GM19351 (cell line): ENCODE results near the gene ANXA11.

ENCODE experiments used
- ATAC-seq: cut with Tn5 transposase; IDR thresholded peaks from one replicate; pipeline ENCODE4 v1.9.1; 2021; ENCODE audit warnings: mild to moderate bottlenecking, moderate library complexity; ENCODE audit not compliant: unreplicated experiment

The ANXA11 gene

DNA sequence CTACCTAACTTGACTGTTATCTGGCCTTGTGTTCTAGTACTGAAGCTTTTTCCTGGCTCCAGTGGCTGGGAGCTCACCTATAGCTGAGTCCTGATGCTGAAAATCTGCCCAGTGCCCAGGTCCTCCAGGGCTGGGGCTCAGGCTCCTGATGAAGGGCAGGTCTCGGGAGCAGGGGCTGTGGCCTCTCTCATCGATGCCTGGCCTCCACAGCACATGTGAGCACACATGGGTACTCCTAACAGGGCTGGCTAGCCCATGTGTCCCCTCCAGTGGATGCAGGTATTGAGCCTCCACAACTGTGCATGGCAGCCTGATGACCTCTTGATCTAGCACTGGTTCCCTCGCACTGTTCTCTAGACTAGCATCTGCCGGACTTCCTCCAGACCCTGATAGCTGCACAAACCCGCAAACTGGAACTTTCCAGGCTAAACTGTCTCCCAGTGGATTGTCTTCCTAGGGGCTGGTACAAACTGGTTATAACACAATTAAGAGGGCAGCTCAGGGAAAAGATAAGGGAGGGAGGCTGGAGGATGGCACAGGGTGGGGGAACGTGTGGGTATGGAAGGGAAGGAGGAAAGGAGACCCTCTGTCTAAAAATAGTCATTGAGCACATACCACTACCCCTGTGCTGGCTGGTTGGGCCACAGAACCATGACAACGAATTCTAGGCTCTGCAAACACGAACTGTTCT lies 37.7 kb downstream of the ANXA11 start:
- no peak for ATAC-seq

DNA sequence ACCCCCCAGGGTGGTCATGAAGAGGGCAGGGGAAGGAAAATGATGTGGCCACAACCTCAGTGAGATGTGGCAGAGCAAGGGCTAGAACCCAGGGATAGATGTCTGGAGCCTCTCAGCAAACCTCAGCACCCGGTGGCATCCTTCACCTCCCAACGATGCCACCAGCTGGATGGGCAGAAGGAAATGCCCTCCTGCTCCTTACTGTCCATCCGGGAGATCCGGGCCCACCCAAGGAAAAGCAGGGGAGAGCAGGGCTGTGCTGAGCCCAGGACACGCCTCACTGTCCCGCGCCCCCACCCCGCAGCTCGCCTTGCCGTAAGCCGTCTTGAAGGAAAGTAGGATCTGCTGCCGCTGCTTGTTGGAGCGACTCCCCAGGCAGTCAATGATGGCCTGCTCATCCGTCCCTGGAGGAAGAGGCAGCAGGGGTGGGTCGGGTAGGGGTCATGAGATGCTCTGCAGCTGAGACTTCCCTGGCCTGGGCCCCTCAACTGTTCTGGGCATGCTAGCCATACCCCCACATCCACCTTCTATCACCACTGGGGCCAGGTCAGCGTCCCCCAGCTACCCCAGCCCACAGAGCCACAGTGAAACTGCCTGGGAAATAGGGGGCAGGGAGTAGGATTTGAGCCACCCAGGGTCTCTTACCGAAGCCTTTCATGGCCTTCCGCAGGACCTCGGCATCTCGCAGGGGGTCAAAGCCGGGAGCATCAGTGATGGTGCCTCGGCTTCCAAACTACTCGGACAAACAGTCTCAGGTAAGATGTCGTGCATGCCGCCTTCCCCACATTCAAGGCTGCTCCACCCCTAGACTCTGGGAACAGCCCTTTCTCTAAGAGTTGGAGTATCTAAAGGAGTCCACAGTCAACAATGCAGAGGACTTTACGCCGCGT lies 38.5 kb downstream of the ANXA11 start:
- ATAC-seq: no peak

DNA sequence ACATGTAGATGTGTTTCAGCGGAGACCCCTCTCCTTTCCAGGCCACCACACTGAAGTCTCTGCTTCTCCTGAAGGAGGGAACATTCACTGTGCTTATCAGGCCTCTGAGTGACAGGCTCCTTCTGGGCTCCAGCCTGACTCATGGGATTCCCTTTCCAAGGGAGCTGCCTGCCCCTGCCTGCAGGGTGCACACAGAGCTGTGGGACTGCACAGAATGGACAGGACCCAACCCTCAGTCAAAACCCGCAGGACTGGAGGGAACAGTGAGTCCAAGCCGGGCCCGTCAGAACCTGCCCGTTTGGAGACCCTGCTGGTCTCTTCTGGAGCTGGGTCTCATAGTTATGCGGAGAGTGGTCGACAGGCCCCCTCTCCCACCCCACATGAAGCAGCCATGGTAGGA lies 40.2 kb downstream of the ANXA11 start:
- no peak for ATAC-seq

DNA sequence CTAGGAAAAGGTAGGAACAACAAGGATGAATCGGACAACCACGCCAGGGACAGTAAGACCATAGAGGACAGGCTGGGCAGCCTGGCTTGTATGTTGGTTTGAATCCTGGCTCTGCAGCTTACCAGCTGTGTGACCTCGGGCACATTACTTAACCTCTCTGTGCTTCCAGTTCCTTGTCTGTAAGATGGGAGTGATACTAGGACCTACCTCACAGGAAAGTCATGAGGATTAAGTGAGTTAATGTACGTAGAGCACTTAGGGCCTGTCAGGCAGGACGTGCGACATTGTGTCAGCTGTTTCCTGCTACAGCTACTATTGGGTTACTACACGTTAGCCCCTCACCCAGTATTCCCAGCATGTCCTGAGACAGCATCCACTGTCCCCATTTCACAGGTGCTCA lies 40.7 kb downstream of the ANXA11 start:
- ATAC-seq: no peak

DNA sequence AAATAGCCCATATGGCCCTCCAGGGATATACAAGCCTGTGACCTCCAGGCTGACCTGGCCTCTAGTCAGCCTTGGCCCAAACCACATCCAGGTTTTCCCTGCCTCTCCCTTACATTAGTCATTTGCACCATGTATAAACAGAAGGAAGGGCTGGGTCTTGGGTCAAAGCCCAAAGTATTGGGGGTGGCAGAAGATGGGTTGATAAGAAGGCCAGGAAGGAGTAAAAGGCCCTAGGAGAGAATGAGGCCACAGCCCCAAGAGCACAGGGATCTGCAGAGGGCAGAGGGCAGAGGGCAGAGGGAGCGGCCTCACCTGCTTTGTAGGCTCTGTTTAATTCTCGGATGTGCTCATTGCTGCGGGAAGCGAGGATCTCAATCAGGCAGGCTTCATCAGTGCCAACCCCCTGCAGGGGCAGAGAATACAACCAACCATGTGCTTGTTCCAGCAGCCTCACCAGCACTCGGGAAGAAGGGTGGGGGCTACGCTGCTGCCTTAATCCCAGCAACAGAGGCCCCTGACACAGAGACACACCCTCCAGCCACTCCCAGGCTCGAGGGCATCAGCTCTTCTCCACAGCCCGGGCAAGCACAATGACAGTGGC lies 41.5 kb downstream of the ANXA11 start:
- ATAC-seq: no peak

DNA sequence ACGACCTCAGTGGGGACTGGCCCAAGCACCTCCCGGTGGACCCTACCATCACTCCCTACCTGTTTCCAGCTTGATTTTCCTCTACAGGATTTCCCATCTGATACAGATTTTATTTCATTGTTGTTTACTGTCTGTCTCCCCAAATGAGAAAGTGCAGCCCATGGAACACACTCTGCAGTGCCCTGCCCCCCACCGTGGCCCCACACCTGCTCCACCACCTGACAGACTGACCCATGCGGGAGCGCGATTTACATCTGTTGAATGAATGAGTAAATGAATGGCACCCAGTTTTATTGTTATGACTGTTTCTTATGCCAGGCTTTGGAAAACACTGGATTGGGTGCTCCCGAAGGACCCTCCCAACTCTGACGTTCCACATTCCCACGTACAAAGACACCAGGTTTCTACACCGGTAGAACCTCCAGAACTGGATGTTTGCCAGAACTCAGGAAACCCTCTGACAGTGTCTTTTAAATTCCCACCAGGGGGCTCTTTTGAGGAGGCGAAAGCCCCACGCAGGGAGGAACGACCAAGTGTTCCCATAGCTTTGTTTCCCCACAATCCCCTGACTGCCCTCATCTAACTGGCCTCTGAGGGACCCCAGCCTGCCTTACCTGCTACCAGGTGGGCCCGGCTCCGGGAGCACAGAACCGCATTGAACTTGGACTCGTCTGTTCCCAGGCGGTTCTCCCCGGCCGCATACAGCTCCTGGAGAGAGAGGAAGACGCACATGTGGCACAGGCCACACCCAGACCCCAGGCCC lies 43.8 kb downstream of the ANXA11 start:
- ATAC-seq: no peak

DNA sequence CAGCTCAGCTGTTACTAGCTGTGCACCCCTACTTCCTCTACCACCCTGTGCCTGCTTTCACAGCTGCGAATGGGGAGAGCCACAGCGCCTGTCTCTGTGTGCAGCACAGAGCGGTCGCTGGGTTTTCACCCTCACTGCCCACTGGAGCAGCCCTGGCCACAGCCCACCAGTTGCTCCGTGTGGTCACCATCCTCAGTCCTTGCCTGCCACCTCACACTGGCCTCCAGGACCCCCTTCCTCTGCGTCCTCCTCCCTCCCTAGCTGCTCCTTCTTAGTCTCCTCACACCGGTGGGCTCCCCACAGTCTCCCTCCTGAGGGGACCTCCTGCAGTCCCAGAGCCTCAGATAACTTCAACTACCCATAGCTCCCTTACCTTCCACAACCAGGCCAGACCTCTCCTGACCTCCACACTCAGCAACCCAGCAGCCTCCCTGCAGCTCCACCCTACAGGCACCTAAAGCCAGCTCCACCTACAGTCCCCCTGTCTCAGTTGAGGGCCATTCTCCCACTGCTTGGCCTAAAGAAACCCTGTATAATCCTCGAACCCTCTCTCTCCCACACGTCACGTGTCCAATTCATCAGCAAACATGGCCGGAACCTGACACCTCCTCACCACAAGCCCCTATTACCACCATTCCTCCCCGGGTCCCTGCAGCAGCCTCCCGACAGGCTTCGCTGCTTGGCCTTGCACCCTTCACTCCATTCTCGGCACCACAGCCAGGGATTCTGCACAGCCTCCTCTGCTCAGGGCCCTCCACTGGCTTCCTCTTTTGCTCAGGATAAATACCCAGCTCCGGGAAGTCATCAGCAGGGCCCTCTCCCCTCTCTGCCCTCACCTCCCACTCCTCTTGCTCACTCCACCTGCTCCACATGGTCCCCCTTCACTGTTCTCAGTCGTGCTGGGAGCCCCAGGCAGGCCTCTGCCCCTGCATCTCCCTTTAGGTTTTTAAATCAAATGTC lies 44.7 kb downstream of the ANXA11 start:
- no peak for ATAC-seq

DNA sequence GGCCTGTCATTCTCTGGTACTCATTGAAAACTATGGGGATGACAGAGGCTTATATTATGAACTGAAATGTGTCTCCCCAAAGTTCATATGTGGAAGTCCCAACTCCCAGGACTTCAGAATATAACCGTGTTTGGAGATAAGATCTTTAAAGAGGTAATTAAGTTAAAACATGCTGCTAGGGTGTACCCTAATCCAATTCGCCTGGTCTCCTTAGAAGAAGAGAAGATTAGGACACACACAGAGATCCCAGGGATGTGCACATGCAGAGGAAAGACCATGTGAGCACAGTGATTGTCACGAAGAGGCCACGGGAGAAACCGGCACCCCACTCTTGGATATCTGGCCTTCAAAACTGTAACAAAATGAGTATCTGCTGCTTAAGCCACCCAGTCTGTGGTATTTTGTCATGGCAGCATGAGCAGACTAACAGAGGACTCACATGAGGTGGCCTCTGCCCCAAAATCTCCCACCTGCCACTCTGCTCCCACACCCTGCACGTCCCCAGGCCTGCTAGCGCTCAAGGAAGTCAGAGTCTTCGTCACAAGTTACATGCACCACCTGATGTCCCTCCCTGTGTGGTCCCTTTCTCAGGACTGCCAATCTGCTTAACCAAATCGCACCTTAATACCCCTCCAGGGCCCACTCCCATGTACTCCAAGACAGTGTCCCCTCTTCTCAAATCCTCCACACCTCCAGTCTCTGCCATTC lies 46.0 kb downstream of the ANXA11 start:
- ATAC-seq: no peak

DNA sequence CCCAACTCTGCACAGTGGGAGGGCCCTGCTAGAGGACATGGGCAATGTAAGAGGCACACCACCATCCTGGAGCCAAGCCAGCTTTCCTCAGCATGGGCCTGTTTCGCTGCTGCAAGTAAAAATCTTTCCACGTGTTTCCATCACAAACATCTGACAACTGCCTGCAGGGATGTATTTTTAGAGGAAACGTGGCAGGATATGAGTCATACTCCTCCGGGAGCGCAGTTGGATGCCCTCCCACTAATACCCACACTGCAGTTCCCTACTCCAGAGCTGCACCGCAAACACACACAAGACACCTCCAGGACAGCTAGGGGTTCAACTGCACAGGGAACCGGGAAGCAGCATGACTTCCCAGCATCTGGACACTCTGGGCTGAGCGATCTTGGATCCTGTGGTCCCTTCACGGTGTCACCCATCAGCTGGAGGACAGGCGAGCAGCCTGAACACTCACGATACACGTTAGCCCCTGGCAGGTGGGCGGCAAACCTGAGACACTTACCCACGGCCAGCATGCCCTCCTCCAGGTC lies 46.7 kb downstream of the ANXA11 start:
- ATAC-seq: no peak

DNA sequence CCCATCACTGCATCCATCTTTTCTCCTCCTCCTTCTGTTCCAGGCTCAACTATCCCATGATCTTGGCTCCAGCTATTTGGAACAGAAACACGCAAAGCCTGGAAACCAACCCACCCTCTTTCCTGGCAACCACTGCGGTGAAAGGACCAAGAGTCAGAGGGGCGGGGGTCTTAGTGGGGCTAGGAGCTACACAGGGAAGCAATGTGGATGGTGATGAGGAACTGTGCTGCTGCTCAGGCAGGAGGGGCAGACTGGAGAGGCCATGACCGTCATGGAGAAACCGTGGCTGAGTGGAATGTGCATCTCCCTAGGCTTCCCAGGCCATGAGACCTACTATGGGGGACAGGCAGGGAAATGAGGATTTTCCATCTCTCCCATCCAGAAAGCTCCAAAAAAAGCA lies 47.2 kb downstream of the ANXA11 start:
- ATAC-seq: no peak

DNA sequence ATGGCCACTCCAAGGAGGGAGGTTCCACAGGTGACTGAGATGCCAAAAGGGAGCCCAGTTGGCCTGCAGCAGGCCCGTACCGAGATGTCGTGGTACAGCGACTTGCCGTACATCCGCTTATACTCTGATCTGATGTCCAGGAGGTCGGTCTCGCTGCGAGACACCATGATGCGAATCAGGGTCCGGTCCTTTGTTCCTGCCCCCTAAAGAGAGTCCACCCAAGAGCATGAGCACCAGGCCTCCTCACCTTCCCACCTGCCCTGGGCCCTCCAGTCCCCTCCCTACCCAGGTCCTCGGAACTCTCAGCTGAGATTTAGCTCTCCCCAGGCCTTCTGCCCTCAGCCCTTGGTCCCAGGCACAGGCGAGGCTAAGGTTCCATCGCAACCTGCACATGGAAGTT lies 47.8 kb downstream of the ANXA11 start:
- ATAC-seq: no peak

DNA sequence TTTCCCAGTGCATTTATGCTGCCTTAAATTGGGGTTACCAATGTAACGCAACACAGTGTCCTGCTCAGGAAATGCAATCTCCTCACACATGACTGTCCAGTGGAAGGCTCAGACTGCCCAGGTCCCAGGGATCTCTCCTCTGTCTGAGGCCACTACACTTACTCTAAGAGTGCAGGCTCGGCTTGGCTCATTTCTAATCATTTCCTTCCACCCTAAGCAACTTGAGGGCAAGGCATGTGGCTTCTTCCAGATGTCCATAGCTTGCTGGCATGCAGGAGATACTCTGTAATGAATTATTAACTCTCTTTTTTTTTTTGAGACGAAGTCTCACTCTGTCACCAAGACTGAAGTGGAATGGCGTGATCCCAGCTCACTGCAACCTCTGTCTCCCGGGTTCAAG lies 49.1 kb downstream of the ANXA11 start:
- ATAC-seq: no peak

DNA sequence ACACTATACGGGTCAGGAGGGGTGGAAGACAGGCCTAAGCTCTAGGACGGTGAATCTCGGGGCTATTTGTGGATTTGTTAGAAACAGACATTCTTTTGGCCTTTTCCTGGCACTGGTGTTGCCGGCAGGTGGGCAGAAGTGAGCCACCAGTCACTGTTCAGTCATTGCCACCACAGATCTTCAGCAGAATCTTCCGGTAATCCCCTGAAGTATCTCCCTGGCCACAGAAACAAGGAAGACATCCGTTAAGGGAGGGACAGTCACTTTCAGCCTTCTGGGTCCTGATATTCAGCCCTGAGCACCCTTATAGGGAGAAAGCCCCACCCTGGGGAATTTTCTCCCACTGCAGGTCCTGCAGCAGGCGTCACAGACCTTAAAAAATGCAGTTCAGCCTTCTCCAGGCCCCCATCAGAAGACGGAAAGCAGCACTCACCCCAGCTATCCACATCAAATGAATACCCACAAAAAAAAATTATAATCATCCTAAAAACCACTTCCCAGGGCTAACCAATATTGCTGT lies 49.6 kb downstream of the ANXA11 start:
- no peak for ATAC-seq

DNA sequence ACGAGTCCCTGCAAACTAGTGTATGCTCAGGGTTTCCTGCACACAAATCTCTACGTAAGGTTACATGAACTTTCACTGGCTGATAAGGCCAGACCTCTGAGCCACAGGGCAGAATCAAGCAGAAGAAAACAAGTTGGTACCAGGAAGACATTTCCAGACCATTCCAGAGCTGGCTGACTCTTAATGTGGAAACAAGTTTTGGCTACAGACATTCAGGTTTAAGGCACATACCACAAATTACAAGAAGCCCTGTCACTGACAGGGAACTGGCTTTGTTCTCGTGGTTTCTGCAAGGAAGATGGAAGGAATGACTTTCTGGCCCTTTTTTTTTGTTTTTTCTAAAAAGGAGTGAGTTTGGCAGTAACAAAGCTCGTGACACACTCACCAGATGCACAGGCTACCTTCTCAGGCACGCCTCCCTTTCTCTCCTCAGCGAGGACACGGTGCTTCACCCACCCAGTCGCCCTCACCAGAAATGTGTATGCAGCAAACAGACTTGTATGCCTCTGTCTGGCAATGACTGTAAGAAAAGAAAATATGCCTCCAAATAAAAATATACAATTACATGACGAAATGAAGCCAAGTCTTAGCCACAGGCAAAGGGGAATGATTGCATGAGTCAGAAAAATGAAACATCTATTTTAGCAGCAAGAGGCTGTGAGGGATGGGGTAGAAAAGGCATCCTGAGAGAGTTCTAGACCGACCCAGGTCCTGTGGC lies 50.2 kb downstream of the ANXA11 start:
- no peak for ATAC-seq

DNA sequence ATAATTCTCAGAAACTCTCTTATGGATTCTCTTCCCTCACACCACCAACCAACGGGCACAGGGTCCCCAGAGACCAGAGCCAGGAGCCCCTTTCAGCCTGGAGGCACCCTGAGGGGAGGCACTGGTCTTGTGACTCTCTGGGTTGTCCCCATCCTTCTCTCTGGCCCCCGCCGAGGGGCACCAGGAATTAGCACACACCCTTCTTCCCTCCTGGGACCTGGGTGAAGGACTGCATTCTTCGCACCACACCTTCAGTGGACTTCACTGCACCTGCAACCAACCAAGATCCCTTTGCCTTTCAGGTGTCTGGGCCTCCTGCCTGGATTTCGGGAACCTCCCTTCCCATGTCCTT lies 50.7 kb downstream of the ANXA11 start:
- ATAC-seq: no peak

DNA sequence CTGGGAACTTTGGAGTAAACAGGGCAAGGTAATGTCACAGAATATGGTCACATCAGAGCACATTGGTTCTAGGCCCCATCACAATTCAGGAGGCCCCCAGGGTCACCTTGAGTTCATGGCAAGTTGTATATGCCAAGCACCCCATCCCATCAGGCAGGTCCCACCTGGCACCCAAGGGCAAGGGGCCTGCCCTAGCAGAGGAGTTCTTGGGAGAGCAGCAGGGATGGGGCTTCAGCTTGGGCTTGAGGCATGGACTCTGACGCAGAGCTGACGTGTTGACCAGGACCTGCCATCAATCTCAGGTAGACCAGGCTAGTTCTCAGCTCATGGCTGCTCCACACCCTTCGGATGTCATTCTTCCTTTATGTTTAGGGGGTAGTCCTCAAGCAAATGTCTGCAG lies 51.9 kb downstream of the ANXA11 start:
- no peak for ATAC-seq

DNA sequence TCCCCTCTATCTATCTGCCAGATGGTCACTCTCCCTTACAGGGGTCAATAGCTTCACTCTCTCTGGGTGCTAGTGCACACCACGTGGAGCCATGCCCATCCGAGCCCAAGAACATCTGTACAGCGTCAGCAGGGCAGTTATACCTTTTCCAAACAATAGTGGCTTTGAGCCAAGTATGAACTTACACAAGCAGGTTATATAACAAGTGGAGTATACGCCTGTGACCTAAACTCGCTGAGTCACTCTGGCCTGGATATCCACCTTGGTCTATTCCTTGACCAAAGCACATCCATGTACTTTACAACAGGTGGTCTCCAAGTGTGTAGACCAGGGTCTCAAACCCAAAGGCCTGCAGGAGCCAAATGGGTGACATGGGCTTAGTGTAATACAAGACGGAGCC lies 52.5 kb downstream of the ANXA11 start:
- no peak for ATAC-seq

DNA sequence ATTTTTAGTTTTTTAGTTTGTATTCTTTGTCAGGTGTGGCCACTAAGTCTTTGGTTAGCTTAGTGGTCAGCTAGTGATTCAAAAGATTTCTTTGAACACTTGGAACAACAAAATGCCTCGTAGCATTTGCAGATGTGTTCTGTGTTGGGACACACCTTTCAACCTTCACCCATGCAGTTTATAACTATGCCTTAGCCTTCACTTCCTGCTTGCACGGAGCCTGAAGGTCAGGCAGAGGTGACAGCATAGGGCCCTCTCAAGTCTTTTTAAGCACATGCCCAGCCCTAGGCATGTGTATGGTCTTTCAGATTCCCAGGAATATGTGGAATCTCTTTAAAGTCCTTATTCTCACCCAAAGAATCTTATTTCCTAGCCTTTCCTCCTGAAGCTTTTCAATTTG lies 55.2 kb downstream of the ANXA11 start:
- ATAC-seq: no peak

DNA sequence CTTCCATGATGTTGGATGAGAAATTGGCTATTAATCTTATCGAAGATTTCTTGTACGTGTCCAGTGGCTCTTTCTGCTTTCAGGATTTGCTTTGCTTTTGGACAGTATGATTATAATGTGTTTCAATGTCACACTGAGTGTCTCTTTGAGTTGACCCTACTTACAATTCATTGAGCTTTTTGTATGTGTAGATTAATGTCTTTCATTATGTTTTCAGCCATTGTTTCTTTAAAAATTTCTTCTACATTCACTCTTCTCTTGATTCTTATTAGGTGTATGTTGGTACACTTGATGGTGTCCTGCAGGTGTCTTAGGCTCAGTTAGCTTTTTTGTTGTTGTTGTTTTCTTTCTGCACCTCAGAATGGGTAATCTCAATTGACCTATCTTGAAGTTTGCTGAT lies 56.2 kb downstream of the ANXA11 start:
- no peak for ATAC-seq
